NCI-H82 treated with DMSO at 0.1 percent for 48 hours (cell line): ENCODE measurements around the gene S100B.
"Not testable (repeated sequence)": the region's sequence is repeated elsewhere in the genome, so short reads cannot be mapped to it uniquely, and the experiment has no call there.

ENCODE experiments used
- DNase-seq: peaks from one replicate; lab custom pipeline; 2025; ENCODE audit not compliant: unreplicated experiment; lab: John Stamatoyannopoulos, UW

S100B gene

DNA sequence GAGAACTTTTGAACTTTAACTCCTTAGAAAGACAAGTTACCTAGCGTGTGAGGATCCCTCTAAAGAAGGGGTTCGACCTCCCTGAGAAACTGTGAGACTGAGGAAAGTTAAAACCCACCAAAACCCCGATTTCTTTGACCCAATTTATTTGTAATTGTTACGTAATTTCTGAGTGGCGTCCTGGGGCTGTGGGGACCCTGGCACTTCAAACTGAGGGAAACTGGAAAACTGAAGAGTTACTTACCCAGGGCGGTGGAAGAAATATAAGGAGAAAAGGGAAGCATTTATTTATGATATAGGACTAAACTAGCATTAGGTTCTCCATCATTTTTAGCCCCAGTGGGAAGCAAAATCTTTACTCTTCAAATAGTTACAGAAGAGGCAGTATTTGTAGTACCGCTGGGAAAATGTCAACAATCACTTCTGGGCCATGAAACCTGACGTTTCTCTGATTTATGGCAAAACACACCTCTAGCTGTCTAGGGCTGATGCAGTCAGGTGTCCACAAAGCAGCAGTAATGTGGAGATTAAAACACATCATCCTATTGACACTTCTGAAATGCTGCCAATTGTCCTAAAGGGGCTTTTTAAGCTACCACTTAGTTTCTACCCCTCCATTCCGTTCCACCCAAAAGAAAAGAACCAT is 430 bp downstream of the S100B start:
- DNase-seq, result no peak

DNA sequence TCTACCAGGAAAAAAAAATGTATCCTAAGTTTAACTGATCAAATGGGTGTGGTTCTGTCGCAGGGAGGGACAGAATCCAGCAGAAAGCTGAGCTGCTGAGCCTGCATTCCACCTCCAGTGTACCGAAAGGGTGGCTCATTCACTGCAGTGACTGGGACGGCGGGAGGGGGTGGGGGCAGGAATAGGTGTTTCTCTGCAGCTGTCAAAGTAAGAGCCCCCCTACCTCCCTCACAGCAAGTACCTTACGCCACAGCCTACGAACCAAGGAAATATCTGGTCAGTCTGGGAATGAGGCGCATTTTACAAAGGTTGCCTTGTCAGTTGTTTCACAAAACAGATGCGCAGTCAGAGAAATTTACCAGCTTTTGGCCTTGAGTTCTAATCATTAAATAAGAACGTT is 1.7 kb downstream of the S100B start:
- DNase-seq, result no peak

DNA sequence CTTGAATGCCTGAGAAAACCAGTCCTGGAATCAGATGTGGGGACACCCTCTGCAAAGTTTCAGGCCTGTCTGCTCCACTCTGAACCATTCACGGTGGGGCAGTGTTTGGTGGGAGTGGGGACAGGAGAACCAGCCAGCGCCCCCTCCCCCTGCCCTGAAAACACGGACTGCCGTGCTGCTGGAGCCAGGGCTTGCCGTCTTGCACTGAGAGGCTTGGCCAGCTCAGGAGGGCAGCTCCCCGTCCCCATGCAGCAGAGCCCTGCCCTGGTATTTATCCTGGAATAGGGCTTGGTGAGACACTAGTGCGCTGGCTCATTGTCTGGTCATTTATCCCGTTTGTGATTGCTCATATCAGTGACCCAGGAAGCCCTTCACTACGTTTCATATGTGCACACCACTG is 3.9 kb downstream of the S100B start:
- DNase-seq, result no peak

DNA sequence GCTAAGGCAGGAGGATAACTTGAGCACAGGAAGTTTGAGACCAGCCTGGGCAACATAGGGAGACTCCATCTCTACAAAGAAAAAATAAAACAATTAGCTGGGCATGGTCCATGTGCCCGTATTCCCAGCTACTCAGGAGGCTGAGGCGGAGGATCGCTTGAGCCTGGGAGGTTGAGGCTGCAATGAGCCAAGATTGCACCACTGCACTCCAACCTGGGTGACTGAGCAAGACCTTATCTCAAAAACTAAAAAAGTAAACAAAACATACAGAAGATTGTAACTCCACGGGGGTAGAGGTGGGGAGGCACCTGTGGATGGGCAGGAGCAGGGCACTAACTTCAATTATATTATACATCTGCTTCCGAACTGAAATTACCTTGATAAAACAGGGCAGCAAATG is 4.6 kb downstream of the S100B start:
- DNase-seq, result no peak

DNA sequence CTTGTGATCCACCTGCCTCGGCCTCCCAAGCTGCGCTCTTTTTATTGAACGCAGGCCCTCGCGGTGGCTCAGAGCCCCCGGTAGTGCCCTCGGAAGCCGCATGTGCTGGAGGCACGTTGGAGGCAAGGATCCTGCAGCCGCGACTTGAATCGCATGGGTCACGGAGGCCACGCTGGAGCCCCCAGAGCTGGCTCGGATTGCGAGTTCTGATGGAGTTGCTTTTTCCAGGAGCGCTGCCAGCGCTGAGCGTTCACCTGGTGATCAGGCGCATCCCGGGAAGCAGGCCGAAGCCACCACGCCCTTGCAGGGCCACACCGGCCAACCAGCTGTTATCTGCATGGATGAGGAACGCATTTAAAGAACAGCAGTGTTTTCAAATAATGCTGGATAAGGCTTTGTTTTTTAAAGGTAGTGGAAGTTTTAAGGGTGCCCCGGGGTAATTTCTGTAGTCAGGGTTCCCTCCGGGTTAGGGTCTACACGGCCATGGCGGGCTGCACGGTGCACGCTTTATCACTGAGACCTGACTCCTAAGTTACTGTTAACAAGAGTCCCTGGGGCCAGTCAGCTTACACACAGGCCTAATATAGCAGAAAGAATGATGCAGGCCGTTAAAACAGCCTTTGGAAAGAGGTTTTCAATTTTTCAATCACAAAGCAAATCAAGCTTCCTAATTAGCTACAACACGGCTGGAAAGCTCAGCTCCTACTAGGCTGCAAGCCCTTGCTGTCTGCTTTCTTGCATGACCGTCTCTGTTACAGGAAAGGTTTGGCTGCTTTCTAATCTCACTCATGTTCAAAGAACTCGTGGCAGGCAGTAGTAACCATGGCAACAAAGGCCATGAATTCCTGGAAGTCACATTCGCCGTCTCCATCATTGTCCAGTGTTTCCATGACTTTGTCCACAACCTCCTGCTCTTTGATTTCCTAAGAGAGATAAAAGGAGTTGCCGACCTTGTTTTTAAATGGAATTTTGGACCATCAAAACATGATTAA is 6.0 kb downstream of the S100B start:
- DNase-seq, result no peak

DNA sequence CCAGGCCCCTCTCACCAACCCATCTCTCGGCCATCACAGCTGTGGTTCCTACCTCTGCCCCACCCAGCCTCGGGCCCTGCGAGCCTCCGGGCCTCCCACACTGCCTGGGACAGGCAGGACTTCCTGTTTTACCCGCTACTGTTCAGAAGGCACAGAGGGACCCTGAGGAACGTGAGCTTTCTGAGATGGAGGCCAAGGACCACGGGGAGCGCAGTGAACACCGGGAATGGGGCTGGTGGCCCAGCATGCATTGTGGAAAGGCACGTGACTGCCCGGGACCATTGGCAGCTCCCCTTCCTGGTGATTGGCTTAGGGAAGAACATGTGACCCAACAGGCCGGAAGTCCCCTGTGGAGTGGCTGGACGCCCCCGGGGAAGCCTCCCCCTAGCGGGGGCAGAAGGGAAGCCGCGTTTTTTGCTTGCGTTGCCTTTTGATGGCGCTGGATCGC is 7.0 kb downstream of the S100B start:
- DNase-seq, result no peak

DNA sequence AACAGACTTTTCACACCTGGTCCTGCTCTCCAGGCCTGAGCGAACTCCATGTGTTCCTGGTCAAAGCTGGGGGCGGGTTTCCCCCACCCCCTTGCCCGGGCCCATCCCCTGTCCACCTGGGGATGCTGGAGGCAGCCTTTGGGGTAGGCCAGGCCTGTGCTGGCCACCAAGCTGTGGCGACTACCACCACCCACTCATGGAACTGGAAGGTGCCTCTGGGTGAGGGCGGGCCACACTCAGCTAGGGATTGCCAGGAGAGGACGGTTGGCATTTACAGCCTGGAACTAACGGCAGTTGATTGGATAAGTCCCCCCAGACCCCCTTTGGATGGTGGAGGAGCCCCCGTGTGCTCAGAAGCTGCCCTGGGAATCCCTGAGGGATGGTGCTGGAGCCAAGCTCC is 7.9 kb downstream of the S100B start:
- DNase-seq, result no peak

DNA sequence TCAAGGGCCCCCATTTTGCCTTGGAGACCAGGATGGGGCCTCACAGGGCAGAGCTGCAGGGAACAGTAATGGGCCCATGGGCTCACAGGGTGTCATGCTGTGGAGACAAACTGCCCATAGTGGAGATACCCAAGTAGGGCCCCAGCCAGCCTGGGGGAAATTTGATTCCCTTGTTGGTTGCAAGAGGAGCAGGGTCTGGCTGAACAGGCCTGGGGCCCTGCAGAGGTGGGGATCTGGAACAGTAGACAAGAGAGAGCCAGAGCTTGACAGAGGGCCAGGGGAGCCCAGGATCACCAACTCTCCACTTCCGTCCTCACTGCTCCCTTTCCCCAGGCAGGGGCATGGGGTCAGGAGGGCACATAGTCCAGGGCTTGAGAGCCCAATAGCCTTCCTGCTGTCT is 8.7 kb downstream of the S100B start:
- DNase-seq, result no peak

DNA sequence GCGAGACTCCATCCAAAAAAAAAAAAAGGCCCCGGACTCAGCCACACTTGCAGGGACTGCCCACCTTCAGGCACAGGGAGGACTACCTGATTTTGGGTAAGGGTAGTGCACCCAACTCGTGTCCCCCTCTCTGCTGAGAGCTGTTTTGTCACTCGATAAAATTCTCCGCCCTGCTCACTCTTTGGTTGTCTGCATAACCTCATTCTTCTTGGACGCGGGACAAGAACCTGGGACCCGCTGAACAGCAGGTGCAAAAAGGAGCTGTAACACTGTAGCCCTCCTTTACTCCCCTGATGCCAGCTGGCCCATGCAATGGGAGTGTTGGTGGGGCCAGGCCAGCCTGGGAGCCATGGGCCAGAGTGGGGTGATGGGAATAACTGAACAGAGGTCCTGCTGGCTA is 10.6 kb downstream of the S100B start:
- DNase-seq, result no peak

DNA sequence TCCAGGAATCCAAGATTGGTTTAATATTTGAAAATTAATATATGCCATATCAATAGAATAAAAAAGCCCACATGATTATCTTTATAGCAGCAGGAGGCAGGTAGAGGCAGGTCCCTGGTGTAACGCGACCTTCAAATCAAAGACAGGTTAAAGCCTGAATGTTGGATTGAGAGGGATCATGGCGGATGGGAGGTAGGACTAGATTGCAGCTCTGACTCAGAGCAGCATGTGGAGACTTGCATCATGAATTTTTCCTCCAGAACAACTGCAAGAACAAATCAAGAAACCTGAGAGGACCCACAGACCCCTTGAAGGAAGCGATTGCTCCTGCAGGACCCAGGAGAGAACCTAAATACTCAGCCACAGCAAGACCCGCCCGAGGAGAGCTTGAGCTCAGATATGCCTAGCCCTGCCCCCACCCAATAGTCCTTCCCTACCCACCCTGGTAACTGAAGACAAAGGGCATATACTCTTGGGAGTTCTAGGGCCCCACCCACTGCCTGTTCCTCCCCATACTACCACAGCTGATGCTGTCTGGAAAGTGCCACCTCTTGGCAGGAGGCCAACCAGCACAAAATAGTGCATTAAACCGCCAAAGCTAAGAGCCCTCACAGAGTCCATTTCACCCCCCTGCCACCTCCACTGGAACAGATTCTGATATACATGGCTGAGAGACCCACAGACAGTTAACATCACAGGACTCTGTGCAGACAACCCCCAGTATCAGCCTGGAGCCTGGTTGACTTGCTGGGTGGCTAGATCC is 19.5 kb downstream of the S100B start:
- DNase-seq, result no peak

DNA sequence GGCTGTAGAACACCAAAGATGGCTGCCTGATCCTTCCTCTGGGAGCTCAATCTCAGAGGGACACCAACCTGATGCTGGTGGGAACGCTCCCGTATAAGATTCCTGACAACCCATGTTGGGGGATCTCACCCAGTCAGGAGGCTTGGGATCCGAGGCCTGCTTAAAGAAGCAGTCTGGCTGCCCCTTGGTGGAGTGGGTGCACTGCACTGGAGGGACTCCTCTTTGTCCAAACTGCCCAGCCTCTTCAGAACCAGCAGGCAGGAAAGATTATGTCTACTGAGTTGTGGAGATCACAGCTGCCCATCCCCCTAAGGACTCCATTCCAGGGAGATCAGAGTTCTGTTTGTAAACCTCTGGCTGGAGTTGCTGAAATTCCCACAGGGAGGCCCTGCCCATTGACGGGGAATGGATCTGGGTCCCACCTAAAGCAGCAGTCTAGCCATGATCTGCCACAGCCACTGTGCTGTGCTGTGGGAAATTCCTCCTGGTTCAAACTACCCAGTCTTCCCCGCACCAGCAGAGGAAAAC is 23.0 kb downstream of the S100B start:
- no peak for DNase-seq

DNA sequence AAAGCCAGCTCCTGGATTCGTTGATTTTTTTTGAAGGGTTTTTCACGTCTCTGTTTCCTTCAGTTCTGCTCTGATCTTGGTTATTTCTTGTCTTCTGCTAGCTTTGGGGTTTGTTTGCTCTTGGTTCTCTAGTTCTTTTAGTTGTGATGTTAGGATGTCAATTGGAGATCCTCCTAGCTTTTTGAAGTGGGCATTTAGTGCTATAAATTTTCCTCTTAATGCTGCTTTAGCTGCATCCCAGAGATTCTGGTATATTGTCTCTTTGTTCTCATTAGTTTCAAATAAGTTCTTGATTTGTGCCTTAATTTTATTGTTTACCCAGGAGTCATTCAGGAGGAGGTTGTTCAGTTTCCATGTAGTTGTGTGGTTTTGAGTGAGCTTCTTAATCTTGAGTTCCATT is 25.5 kb downstream of the S100B start:
- not testable (repeated sequence) for DNase-seq

DNA sequence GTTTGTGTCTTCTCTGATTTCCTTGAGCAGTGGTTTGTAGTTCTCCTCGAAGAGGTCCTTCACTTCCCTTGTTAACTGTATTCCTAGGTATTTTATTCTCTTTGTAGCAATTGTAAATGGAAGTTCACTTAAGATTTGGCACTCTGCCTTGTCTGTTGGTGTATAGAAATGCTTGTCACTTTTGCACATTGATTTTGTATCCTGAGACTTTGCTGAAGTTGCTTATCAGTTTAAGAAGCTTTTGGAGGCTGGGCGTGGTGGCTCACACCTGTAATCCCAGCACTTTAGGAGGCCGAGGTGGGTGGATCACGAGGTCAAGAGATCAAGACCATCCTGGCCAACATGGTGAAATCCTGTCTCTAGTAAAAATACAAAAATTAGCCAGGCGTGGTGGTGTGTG is 27.1 kb downstream of the S100B start:
- not testable (repeated sequence) for DNase-seq

DNA sequence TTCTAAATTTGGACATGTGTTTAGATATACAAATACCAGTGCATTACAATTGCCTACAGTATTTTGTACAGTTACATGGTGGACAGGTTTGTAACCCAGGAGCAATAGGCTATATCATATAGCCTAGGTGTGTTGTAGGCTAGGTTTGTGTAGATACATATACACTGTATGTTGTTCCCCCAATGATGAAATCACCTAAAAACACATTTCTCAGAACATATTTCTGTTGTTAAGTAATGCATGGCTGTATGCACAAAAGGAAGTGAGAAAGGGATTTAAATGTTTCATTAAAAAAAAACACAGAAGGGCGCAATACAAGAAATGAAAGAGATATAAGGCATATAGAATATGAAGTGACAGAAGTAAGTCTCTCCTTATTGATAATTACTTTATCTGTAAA is 32.0 kb downstream of the S100B start:
- no peak for DNase-seq

DNA sequence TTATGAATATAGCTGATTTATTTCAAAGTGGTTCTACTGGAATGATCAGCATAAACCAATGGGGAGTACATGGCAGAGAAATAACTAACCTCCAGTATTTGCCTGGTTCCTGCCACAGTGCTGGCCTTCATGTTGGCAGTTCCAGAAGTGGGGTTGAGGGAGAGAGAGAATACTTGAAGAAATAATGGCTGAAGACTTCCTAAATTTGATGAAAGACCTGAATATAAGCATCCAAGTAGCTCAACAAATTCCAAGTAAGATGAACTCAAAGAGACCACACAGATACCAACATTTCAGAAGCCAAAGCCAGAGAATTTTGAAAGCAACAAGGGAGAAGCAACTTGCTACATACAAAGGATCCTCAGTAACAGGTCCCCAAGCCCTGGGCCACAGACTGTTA is 34.3 kb downstream of the S100B start:
- DNase-seq, result no peak

DNA sequence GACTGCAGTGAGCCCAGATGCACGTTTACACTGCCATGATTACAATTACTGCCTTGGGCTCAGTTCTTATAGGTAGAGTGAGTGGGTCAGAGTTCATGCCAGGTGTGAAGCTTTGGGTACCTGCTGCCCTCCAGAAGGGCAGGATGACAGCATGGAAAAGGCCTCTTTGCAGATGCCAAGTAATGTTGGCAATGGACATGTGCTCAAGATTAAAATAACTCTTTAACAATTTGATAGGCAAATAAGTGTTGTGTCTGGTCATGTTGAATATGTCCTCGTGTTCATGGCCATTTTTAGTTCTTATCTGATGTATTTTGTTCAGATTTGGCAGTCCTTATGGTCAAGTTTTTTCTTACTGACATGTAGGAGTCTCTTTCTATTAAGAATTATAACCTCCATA is 34.8 kb downstream of the S100B start:
- DNase-seq, result no peak

DNA sequence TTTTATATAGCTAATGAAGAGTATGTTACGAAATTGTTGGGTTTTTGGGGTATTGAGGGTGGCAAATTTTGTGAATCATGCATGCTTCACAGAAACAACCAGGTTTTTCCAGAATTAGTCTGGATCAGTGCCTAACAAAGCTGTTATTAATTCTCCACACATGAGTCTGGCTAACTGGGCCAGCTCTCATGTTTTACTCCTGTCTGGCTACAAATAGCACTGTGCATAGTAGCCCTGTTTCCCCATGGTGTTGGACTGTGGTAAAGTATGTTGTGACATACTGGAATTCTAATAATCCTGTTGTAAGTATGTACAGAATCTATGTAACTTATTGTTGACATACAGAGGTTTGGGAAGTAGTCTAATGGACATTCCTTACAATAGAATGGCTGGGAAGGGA is 35.8 kb downstream of the S100B start:
- no peak for DNase-seq

DNA sequence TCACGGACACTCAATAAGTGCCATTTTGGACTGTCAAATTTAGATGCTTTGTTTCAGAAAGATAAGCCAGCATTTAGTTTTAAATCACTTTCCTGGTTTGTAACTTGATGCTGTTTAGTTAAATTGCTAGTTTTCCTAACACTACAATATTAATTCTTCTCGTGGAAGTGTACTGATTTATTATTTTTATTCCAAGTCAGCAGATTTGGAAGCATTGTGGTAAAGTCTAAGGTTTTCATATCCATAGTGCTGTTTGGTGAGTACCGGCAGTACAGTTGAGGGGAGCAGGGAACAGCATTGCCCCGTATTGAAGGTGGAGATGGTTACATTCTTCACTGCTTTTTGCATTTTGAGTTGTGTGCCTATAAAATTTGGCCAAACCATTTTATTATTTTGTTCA is 36.3 kb downstream of the S100B start:
- no peak for DNase-seq

DNA sequence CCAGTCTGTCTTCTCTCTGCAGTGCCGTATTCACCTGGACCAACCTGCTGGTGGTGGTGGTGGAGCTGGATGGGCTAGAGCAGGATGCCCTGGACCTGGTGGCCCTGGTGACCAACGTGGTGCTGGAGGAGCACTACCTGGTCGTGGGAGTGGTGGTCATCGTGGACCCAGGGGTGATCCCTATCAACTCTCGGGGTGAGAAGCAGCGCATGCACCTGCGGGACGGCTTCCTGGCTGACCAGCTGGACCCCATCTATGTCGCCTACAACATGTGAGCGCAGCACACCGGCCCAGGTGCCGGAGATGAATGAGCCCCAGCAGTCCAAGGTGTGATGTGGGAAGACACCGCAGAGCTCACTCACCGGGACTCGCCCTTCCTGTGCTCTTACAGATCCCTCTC is 37.5 kb downstream of the S100B start:
- no peak for DNase-seq

DNA sequence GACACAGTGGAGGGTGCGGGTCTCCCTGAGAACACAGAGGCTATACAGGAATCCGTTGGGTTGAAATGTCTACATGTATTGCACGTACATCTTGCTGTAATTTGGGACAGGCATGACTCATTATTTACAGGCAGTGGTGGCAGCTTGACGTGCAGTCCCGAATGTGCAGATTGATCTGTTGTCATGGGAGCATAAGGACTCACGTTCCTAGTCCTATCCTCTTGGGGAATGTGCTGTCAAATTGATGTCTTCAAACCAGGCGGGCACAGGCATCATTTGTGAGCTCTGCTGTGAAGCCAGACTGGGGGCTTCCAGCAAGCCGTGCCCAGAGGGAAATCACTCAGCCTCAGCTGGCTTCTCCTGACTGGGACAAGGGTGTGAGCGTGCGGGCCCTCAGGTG is 40.5 kb downstream of the S100B start:
- DNase-seq, result no peak

DNA sequence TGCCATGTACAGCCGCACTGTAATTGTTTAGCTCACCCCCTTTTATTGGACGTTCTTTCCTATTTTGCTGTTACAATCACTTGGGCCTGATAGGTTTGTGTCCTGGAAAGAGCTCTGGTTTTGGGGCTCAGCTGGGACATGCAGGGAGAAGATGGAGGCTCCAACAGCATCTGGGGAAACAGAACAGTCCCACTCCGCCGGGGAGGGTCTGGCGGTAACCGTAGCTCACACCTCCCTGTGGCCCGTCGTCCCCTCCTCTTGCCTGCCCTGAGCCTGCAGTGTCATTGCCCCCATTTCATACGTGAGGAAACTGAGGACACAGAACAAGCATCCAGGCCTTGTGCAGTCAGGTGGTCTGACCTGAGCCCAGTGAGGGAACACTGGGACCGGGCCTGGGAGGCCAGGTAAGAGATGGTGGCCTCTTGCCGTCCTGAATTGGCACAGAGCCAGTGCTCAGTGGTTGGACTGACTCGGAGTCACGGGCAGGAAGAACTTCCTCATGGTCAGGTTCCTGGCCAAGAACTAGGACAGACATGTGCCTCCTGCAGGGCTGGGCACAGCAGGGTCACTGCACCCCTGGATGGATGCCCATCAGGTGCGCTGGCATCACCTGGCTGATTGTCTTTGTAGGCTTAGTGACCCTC is 41.8 kb downstream of the S100B start:
- no peak for DNase-seq
